DOHH2 (cell line): Measurements from ENCODE around the gene MMAB.

Experiments
- CTCF ChIP-seq: fragments of 200-600 bp; sonication (generic); IDR thresholded peaks from one replicate; pipeline ENCODE4 v1.5.1; 2014; ENCODE audit warnings: antibody characterized with exemption, mild to moderate bottlenecking, low read depth, low read length; ENCODE audit not compliant: poor library complexity, severe bottlenecking
- EZH2phosphoT487 ChIP-seq: fragments of 200-600 bp; sonication (generic); IDR thresholded peaks from 2 replicates; pipeline ENCODE4 v1.6.1; 2017; ENCODE audit warnings: borderline replicate concordance, mild to moderate bottlenecking, antibody characterized with exemption, low read length, moderate library complexity, mixed read lengths

- TF ChIP-seq CTCF: no peak
- TF ChIP-seq EZH2phosphoT487: no peak
Observed at GRCh38 chr12:109605016-109605415, 31.7 kb upstream of the MMAB start.
